Trophoblast cell (in vitro differentiated cells and primary cell): ENCODE results near the gene SHPK.
"Not testable (repeated sequence)": the region's sequence is repeated elsewhere in the genome, so short reads cannot be mapped to it uniquely, and the experiment has no call there.

Source experiments
- DNase-seq, 2 donors: peaks; one replicate each; pipeline ENCODE4 v3.0.0-alpha.2; 2016
- H2AFZ ChIP-seq: 2 replicates; pipeline ENCODE4 v1.6.1; 2013; ENCODE audit warnings: low read length, moderate library complexity, mild to moderate bottlenecking; ENCODE audit not compliant: insufficient read depth, poor library complexity
- H2AK5ac ChIP-seq: 2 replicates; pipeline ENCODE4 v1.6.1; 2013; ENCODE audit warnings: mild to moderate bottlenecking, low read length
- H2BK120ac ChIP-seq: 2 replicates; pipeline ENCODE4 v1.6.1; 2013; ENCODE audit warnings: low read length, mild to moderate bottlenecking, moderate library complexity; ENCODE audit not compliant: insufficient read depth, poor library complexity
- H2BK12ac ChIP-seq: 2 replicates; pipeline ENCODE4 v1.6.1; 2013; ENCODE audit warnings: mild to moderate bottlenecking, low read length, moderate library complexity
- H2BK5ac ChIP-seq: 2 replicates; pipeline ENCODE4 v1.6.1; 2013; ENCODE audit warnings: low read length, low read depth, moderate library complexity, mild to moderate bottlenecking; ENCODE audit not compliant: poor library complexity
- H3K14ac ChIP-seq: 2 replicates; pipeline ENCODE4 v1.6.1; 2013; ENCODE audit warnings: mild to moderate bottlenecking, low read length
- H3K18ac ChIP-seq: 2 replicates; pipeline ENCODE4 v1.6.1; 2013; ENCODE audit warnings: mild to moderate bottlenecking, low read length
- H3K23ac ChIP-seq: 2 replicates; pipeline ENCODE4 v1.6.1; 2013; ENCODE audit warnings: low read length
- H3K27ac ChIP-seq: 2 replicates; pipeline ENCODE4 v1.5.1; 2013; ENCODE audit warnings: low read depth, mild to moderate bottlenecking, inconsistent platforms, low read length, moderate library complexity
- H3K27me3 ChIP-seq: 2 replicates; pipeline ENCODE4 v1.6.1; 2013; ENCODE audit warnings: inconsistent platforms, mild to moderate bottlenecking, low read length, moderate library complexity; ENCODE audit not compliant: insufficient read depth
- H3K36me3 ChIP-seq, 2 experiments: 1 replicate in 1 of 2; 2 replicates in 1 of 2; pipeline ENCODE4 v1.6.1; 2013; ENCODE audit warnings: low read length in 2 of 2, mild to moderate bottlenecking in 2 of 2, moderate library complexity in 1 of 2; ENCODE audit not compliant: insufficient read depth in 2 of 2, control insufficient read depth in 1 of 2
- H3K4ac ChIP-seq: 2 replicates; pipeline ENCODE4 v1.6.1; 2013; ENCODE audit warnings: low read depth, mild to moderate bottlenecking, low read length, moderate library complexity
- H3K4me1 ChIP-seq, 2 experiments: 1 replicate in 1 of 2; 2 replicates in 1 of 2; pipeline ENCODE4 v1.6.1; 2013; ENCODE audit warnings: low read length in 2 of 2, mild to moderate bottlenecking in 2 of 2, moderate library complexity in 1 of 2; ENCODE audit not compliant: insufficient read depth in 2 of 2, control insufficient read depth in 1 of 2
- H3K4me2 ChIP-seq: 2 replicates; pipeline ENCODE4 v1.6.1; 2013; ENCODE audit warnings: inconsistent platforms, mild to moderate bottlenecking, low read length, moderate library complexity
- H3K4me3 ChIP-seq: 2 replicates; pipeline ENCODE4 v1.5.1; 2013; ENCODE audit warnings: mild to moderate bottlenecking, low read depth, low read length, inconsistent platforms
- H3K79me1 ChIP-seq: one replicate; pipeline ENCODE4 v1.6.1; 2013; ENCODE audit warnings: low read length
- H3K79me2 ChIP-seq: 2 replicates; pipeline ENCODE4 v1.6.1; 2013; ENCODE audit warnings: low read length, mild to moderate bottlenecking; ENCODE audit not compliant: control insufficient read depth, insufficient read depth, poor library complexity
- H3K9ac ChIP-seq: 2 replicates; pipeline ENCODE4 v1.6.1; 2013; ENCODE audit warnings: mild to moderate bottlenecking, low read length
- H3K9me3 ChIP-seq: 2 replicates; pipeline ENCODE4 v1.6.1; 2013; ENCODE audit warnings: low read depth, mild to moderate bottlenecking, control low read depth, inconsistent platforms, low read length; ENCODE audit not compliant: insufficient read depth
- H4K12ac ChIP-seq: 2 replicates; pipeline ENCODE4 v1.6.1; 2013; ENCODE audit warnings: low read depth, mild to moderate bottlenecking, low read length, moderate library complexity
- H4K8ac ChIP-seq: 2 replicates; pipeline ENCODE4 v1.6.1; 2013; ENCODE audit warnings: low read depth, mild to moderate bottlenecking, low read length, moderate library complexity
- H4K91ac ChIP-seq: one replicate; pipeline ENCODE4 v1.6.1; 2013; ENCODE audit warnings: low read depth, mild to moderate bottlenecking, low read length, moderate library complexity
- WGBS: extraction: QIAGEN DNeasy Blood & Tissue Kit; methylation state at CpG from one replicate; pipeline ENCODE4 v1.1.7; 2013; ENCODE audit warnings: missing lambda C conversion rate; ENCODE audit not compliant: insufficient read length, insufficient coverage; ENCODE audit errors: extremely low coverage; 5-methylcytosine and 5-hydroxymethylcytosine counted together

The SHPK gene

DNA sequence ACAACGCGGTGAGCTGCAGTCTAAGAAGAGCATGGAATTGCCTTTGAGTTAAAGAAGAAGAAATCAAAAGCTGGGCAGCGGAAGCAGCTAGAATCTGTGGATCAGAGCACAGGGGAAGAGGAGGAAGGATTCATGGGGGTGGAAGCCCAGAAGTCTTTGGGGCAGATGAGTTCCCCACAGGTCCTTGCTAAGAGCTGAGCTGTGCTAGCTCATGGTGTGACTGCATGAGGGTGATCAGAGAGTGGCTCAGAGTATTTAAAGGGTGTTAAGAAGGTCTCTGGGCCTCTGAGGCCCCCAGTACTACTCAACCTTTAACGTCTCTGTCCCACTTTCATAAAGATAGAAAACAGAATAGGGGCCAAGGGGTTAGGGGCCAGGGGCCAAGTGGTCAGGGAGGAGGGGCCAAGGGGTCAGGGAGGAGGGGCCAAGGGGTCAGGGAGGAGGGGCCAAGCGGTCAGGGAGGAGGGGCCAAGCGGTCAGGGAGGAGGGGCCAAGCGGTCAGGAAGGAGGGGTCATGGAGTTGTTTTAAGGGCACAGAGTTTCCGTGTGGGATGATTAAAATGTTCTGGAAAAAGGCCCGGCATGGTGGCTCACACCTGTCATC is 66.4 kb downstream of the SHPK start:
- H3K36me3 ChIP-seq, result peaks cover 5 to 9% of the 10 kb centered on the region in 2 experiments
- H2BK12ac ChIP-seq, result no peak overlapping the region
- H2BK120ac ChIP-seq, result no peak overlapping the region
- no peak overlapping the region for H3K14ac ChIP-seq
- no peak overlapping the region for H4K12ac ChIP-seq
- no peak overlapping the region for H3K4me3 ChIP-seq
- no peak overlapping the region for H3K23ac ChIP-seq
- H2AK5ac ChIP-seq, result no peak overlapping the region
- no peak for DNase-seq
- no peaks in the 10 kb centered on the region for H3K79me1 ChIP-seq
- no peak overlapping the region for H4K8ac ChIP-seq
- no peak overlapping the region for H2AFZ ChIP-seq
- H2BK5ac ChIP-seq, result no peak overlapping the region
- H4K91ac ChIP-seq, result no peak overlapping the region
- H3K4me2 ChIP-seq, result no peak overlapping the region
- H3K4me1 ChIP-seq, result no peaks in the 10 kb centered on the region
- no peaks in the 10 kb centered on the region for H3K79me2 ChIP-seq
- no peak overlapping the region for H3K9ac ChIP-seq
- no peak overlapping the region for H3K4ac ChIP-seq
- no peaks in the 10 kb centered on the region for H3K27me3 ChIP-seq
- no peaks in the 10 kb centered on the region for H3K9me3 ChIP-seq
- H3K18ac ChIP-seq, result no peak overlapping the region
- H3K27ac ChIP-seq, result no peak overlapping the region
- no CpG with 5 or more reads among the region's 9 CpGs for WGBS

DNA sequence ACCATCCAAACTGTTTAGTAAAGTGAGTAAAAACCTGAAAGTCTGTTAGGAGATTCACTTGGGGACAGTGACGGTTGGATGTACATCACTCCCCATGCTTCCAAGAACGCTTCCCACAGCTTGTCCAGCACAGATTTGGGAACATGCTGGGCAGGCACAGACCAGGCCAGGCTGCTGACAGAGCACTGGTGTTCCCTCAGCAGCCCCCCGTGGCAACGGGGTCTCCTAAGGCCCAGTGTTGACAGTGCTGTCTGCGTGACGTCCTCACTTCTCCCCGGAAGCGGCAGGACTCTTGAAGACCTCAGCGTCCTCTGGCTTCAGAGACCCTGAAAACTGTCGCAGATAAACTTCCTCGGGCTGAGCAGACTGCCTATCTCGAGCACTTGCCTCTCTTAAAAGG is 69.5 kb downstream of the SHPK start:
- Histone ChIP-seq H3K14ac (no peak overlapping the region), H3K18ac (no peak overlapping the region), H2AK5ac (no peak overlapping the region), H3K23ac (no peak overlapping the region), H3K79me1 (no peaks in the 10 kb centered on the region), H3K4me3 (peak overlapping the region; percentile 32), H3K27me3 (no peaks in the 10 kb centered on the region), H3K4me2 (no peak overlapping the region), H2BK5ac (no peak overlapping the region), H2BK120ac (no peak overlapping the region), H2AFZ (no peak overlapping the region), H4K91ac (no peak overlapping the region), H3K9me3 (no peaks in the 10 kb centered on the region), H3K79me2 (no peaks in the 10 kb centered on the region), H3K36me3 (peaks cover 2 to 8% of the 10 kb centered on the region in 2 experiments), H4K8ac (no peak overlapping the region), H3K27ac (no peak overlapping the region), H2BK12ac (no peak overlapping the region), H3K4ac (no peak overlapping the region), H4K12ac (no peak overlapping the region), H3K4me1 (no peaks in the 10 kb centered on the region), H3K9ac (no peak overlapping the region)
- DNase-seq, result no peak
- WGBS, result no CpG with 5 or more reads among the region's 12 CpGs

DNA sequence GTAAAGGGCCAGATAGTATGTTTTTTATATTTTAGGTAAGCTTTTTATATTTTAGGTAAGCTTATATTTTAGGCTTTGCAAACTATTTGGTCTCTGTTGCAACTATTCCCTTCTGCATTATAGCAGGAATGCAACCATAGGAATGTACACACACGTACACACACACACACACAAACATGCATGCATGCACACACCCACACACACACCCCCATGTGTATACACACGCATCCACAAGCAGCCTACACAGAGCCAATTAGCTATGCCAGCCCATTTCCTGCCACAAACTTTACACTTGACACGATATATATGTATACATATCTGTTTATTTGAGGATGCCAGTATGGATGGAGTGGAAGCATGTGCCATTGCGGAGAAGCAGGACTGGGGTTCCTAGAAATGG is 70.9 kb downstream of the SHPK start:
- H3K79me1 ChIP-seq, result no peaks in the 10 kb centered on the region
- WGBS, result no CpG with 5 or more reads among the region's 4 CpGs
- no peak overlapping the region for H4K8ac ChIP-seq
- H3K4me1 ChIP-seq, result no peaks in the 10 kb centered on the region
- no peak overlapping the region for H3K23ac ChIP-seq
- H3K18ac ChIP-seq, result no peak overlapping the region
- no peak overlapping the region for H2AK5ac ChIP-seq
- H3K36me3 ChIP-seq, result peaks cover 0 to 4% of the 10 kb centered on the region in 2 experiments
- H3K14ac ChIP-seq, result no peak overlapping the region
- H2BK120ac ChIP-seq, result no peak overlapping the region
- no peak for DNase-seq
- no peak overlapping the region for H2BK12ac ChIP-seq
- no peaks in the 10 kb centered on the region for H3K27me3 ChIP-seq
- no peaks in the 10 kb centered on the region for H3K79me2 ChIP-seq
- H4K91ac ChIP-seq, result no peak overlapping the region
- H3K9me3 ChIP-seq, result no peaks in the 10 kb centered on the region
- H2BK5ac ChIP-seq, result no peak overlapping the region
- H4K12ac ChIP-seq, result no peak overlapping the region
- H3K9ac ChIP-seq, result no peak overlapping the region
- no peak overlapping the region for H3K4ac ChIP-seq
- H3K4me2 ChIP-seq, result no peak overlapping the region
- H3K27ac ChIP-seq, result no peak overlapping the region
- H3K4me3 ChIP-seq, result no peak overlapping the region
- no peak overlapping the region for H2AFZ ChIP-seq

DNA sequence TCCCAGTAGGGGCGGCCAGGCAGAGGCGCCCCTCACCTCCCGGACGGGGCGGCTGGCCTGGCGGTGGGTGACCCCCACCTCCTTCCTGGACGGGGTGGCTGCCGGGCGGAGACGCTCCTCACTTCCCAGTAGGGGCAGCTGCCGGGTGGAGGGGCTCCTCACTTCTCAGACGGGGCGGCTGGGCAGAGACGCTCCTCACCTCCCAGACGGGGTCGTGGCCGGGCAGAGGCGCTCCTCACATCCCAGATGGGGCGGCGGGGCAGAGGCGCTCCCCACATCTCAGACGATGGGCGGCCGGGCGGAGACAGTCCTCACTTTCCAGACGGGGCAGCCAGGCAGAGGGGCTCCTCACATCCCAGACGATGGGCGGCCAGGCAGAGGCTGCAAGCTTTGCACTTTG is 71.8 kb downstream of the SHPK start:
- H3K18ac ChIP-seq, H3K4me2 ChIP-seq, H3K4ac ChIP-seq, H3K4me3 ChIP-seq, H3K23ac ChIP-seq, H4K8ac ChIP-seq, H4K91ac ChIP-seq, H3K36me3 ChIP-seq, DNase-seq, H3K27me3 ChIP-seq, H2BK120ac ChIP-seq, H3K79me1 ChIP-seq, H3K27ac ChIP-seq, H3K79me2 ChIP-seq, H3K9me3 ChIP-seq, H3K4me1 ChIP-seq, H3K14ac ChIP-seq, H2AFZ ChIP-seq, H2AK5ac ChIP-seq, H3K9ac ChIP-seq, H2BK5ac ChIP-seq, H2BK12ac ChIP-seq, H4K12ac ChIP-seq: not testable (repeated sequence)
- no CpG with 5 or more reads among the region's 28 CpGs for WGBS
